Stimulated activated CD4-positive, alpha-beta T cell treated with anti-CD3 and anti-CD28 coated beads, Interleukin-15, amount 100 ng/mL, for 24 hours (primary cell): ENCODE results near the gene LRRTM3.

Source experiments
- DNase-seq: peaks from one replicate; pipeline ENCODE4 v3.0.0-alpha.2; 2020

The LRRTM3 gene

DNA sequence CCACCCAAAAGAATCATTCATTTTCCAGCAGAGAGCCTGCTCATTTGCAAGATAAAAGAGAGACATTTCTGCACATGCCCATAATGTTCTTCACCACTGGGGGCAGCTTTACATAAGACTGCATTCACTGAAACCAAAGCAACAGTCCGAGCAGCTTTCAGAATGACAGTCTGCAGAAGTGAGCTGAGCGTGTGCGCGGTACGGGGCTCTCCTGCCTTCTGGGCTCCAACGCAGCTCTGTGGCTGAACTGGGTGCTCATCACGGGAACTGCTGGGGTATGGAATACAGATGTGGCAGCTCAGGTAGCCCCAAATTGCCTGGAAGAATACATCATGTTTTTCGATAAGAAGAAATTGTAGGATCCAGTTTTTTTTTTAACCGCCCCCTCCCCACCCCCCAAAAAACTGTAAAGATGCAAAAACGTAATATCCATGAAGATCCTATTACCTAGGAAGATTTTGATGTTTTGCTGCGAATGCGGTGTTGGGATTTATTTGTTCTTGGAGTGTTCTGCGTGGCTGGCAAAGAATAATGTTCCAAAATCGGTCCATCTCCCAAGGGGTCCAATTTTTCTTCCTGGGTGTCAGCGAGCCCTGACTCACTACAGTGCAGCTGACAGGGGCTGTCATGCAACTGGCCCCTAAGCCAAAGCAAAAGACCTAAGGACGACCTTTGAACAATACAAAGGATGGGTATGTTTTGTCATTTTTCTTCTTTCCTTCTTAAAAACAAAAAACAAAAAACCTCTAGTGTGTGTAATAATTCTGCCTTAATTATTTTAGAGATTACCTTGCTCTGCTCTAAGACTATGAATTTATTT is at the start of gene LRRTM3:
Gene LRRTM3, plus strand, starts transcription at position 141 of the 820 bp plus-strand sequence.
- peak; percentile 38 for DNase-seq

DNA sequence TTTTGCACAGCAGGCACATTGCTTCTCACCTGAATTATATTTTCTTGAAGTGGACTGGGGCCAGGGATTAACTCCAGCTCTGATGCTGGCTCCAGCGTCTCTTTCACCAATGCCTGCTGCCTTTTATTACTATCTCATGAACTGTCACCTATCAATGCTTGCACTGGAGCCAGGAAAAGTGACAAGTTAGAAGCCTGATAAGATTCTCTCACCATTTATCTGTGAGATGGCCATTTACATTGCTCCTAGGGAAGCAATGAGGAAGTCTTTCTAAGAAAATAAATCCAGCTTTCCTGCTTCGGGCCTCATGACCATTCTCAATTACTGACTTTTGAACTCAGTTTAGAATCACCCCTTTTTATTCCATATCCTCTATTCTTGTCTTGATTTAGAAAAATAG is 48.5 kb upstream of the LRRTM3 start:
- no peak for DNase-seq

- DNase-seq = no peak
These were observed 45.5 kb upstream of the LRRTM3 start for GRCh38 chr10:66880292-66880691.

- no peak for DNase-seq
These were observed 45.0 kb upstream of the LRRTM3 start for GRCh38 chr10:66880826-66881225.

DNA sequence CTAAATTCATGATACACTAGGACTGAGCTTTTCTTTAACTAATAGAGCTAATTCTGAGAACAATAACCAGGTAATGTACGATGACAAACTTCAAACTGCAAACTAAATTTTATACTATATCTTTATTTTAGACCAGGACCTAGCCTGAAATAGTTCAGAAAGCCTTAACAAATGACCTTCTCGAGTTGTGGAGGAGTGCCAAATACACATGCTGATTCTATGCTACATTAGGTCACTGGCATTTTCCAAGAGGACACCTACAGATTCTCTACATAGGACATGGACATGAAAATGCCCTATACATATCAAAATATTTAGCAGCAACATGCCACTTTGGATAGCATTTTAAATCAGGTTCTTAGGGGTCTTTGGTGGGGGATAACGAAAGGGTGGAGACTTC is 44.0 kb upstream of the LRRTM3 start:
- no peak for DNase-seq

GRCh38 chr10:66882271-66882670 is 43.6 kb upstream of the LRRTM3 start:
- no peak for DNase-seq

GRCh38 chr10:66886848-66887247 is 39.0 kb upstream of the LRRTM3 start:
- no peak for DNase-seq

- DNase-seq = no peak
These were observed 37.6 kb upstream of the LRRTM3 start for GRCh38 chr10:66888237-66888636.

GRCh38 chr10:66892871-66893270 is 33.0 kb upstream of the LRRTM3 start:
- no peak for DNase-seq

GRCh38 chr10:66910671-66911070 is 15.2 kb upstream of the LRRTM3 start:
- no peak for DNase-seq

GRCh38 chr10:66916030-66916429 is 9.8 kb upstream of the LRRTM3 start:
- no peak for DNase-seq

DNA sequence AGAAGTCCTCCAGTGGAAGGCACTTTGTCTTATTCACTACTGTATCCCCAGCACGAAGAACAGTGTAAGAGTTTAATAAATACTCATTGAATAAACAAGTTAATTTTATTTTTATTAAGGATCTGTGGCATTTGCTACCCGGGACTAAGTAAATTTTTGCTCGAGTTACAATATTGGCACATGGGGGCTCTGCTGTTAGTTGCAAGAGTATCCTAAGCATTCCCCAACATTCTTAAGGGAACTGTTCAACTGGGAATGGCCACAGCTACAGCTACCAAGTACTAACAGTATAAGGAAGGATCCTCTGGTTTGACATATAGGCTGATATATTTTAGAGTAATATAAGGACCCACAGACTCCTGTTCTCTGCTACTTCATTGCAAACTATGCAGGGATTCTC is 8.7 kb upstream of the LRRTM3 start:
- no peak for DNase-seq

DNA sequence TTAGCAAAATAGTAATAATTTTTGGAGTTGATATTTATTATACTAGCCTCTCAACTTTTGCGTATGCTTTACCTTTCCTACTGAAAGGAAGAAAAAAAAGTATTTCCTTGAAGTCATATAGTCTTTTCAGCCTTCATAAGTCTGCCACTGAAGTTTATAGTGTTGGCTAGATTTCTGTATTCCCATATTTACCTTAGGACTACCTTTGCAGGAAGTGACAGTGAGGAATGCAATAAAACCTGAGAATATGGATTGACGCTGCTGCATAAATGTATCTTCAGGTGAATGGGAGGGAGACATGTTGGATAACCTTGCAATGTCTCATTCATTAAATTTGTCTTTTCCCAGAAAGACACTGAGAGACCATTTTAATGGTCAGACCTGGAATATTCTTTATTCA is 6.6 kb upstream of the LRRTM3 start:
- no peak for DNase-seq

GRCh38 chr10:66924674-66925345 is 1.0 kb upstream of the LRRTM3 start:
- DNase-seq = no peak

- DNase-seq = no peak
These were observed 463 bp upstream of the LRRTM3 start for GRCh38 chr10:66925373-66925772.

DNA sequence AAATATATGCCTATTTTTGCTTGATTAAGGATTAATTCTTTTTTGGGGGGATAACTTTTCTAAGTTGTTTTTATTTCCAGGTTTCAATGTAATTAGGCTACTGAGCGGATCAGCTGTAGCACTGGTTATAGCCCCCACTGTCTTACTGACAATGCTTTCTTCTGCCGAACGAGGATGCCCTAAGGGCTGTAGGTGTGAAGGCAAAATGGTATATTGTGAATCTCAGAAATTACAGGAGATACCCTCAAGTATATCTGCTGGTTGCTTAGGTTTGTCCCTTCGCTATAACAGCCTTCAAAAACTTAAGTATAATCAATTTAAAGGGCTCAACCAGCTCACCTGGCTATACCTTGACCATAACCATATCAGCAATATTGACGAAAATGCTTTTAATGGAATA is 1.0 kb downstream of the LRRTM3 start:
- DNase-seq = no peak

GRCh38 chr10:66927251-66927935 is 1.6 kb downstream of the LRRTM3 start:
- DNase-seq = no peak

- no peak for DNase-seq
These were observed 2.3 kb downstream of the LRRTM3 start for GRCh38 chr10:66927971-66928770.

GRCh38 chr10:66928776-66929175 is 2.9 kb downstream of the LRRTM3 start:
- no peak for DNase-seq

- DNase-seq = no peak
These were observed 3.5 kb downstream of the LRRTM3 start for GRCh38 chr10:66929375-66929774.

- no peak for DNase-seq
These were observed 5.6 kb downstream of the LRRTM3 start for GRCh38 chr10:66931340-66931948.

- DNase-seq = no peak
These were observed 6.1 kb downstream of the LRRTM3 start for GRCh38 chr10:66931949-66932343.

DNA sequence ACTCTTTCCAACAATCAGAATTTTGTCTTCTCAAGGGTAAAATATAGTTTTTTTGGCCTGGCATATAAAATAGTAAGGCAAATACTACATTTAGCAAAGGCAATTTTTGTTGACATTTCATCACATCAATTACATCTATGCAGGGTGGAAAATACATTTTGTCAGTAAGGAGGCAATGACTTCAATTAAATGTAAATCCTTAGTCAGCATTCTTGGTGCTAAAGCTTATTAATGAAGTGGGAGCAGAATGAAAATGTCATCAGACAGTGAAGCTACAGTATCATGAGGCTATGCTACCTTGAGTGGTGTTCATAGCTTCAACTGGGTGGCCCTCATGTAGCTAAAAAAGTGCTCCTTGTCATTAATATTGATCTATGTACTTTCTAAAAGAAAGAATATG is 8.9 kb downstream of the LRRTM3 start:
- no peak for DNase-seq
